PC-3 (cell line): Measurements from ENCODE around the gene SHROOM1.

Experiments used
- CTCF ChIP-seq: fragments of 300-600 bp; sonication (generic); conservative IDR thresholded peaks from 2 replicates; pipeline ENCODE4 v1.5.1; 2017; ENCODE audit warnings: antibody characterized with exemption, low read depth, mild to moderate bottlenecking, low read length
- EZH2 ChIP-seq: fragments of 300-600 bp; sonication (generic); IDR thresholded peaks from one replicate; pipeline ENCODE4 v1.6.1; 2017; ENCODE audit warnings: antibody characterized with exemption, mild to moderate bottlenecking, low read length; ENCODE audit not compliant: unreplicated experiment
- EZH2phosphoT487 ChIP-seq: fragments of 300-600 bp; sonication (generic); IDR thresholded peaks from 2 replicates; pipeline ENCODE4 v1.6.1; 2018; ENCODE audit warnings: mild to moderate bottlenecking, antibody characterized with exemption, low read length, borderline replicate concordance

GRCh38 chr5:132838516-132839282 is 8.3 kb upstream of the SHROOM1 start:
- no peak for TF ChIP-seq EZH2
- TF ChIP-seq CTCF, result no peak
- TF ChIP-seq EZH2phosphoT487, result no peak
